CD4-positive, CD25-positive, alpha-beta regulatory T cell (primary cell): ENCODE measurements around the gene OSBPL3. TPM values are rescaled to one million over a fixed set of nuclear protein-coding genes. Genes with fewer than 3 reads are reported as not detected.

ENCODE experiments used
- ATAC-seq, 2 donors: fragments of 150-1000 bp; cut with Tn5 transposase; one replicate each; pipeline ENCODE4 v1.10.0; 2021; ENCODE audit warnings: low read depth in 2 of 2, moderate number of reproducible peaks in 2 of 2, moderate library complexity in 1 of 2
- DNase-seq, 3 donors: peaks; one replicate each; pipeline versions ENCODE4 v3.0.0 to v3.0.0-alpha.2; 2012 to 2022; ENCODE audit warnings: mixed read lengths in 1 of 3
- H3K27ac ChIP-seq: one replicate; pipeline ENCODE4 v1.7.0; 2013; ENCODE audit warnings: mild to moderate bottlenecking, low read length; ENCODE audit not compliant: insufficient read depth, poor library complexity, severe bottlenecking
- H3K27me3 ChIP-seq: one replicate; pipeline ENCODE4 v1.7.0; 2013; ENCODE audit warnings: low read length; ENCODE audit not compliant: control insufficient read depth, insufficient read depth
- H3K36me3 ChIP-seq: one replicate; pipeline ENCODE4 v1.7.0; 2013; ENCODE audit warnings: mild to moderate bottlenecking, low read length, moderate library complexity; ENCODE audit not compliant: control insufficient read depth, insufficient read depth
- H3K4me1 ChIP-seq: 2 replicates; pipeline ENCODE4 v1.7.0; 2013; ENCODE audit warnings: mild to moderate bottlenecking, low read length; ENCODE audit not compliant: insufficient read depth, control insufficient read depth, poor library complexity, severe bottlenecking
- H3K4me3 ChIP-seq: one replicate; pipeline ENCODE4 v1.7.0; 2013; ENCODE audit warnings: low read depth, mild to moderate bottlenecking, low read length, moderate library complexity
- H3K9me3 ChIP-seq, 2 experiments: 1 replicate in 1 of 2; 2 replicates in 1 of 2; pipeline ENCODE4 v1.7.0; 2013; ENCODE audit warnings: low read length in 2 of 2, mild to moderate bottlenecking in 1 of 2, moderate library complexity in 1 of 2; ENCODE audit not compliant: control insufficient read depth in 2 of 2
- H3K27ac Mint-ChIP-seq, 3 donors: one replicate each; pipeline ENCODE4 v1.8.0; 2020 to 2022; ENCODE audit warnings: mild to moderate bottlenecking in 3 of 3, mixed read lengths in 3 of 3, moderate library complexity in 2 of 3
- H3K27me3 Mint-ChIP-seq: one replicate; pipeline ENCODE4 v1.8.0; 2022; ENCODE audit warnings: mild to moderate bottlenecking, mixed read lengths
- H3K36me3 Mint-ChIP-seq: one replicate; pipeline ENCODE4 v1.8.0; 2020; ENCODE audit warnings: mixed read lengths
- H3K4me1 Mint-ChIP-seq, 4 donors: one replicate each; pipeline ENCODE4 v1.8.0; 2020 to 2022; ENCODE audit warnings: mixed read lengths in 4 of 4, mild to moderate bottlenecking in 1 of 4
- H3K4me3 Mint-ChIP-seq, 4 donors: one replicate each; pipeline ENCODE4 v1.8.0; 2020 to 2022; ENCODE audit warnings: mild to moderate bottlenecking in 4 of 4, mixed read lengths in 4 of 4, moderate library complexity in 3 of 4
- H3K9me3 Mint-ChIP-seq, 7 donors: one replicate each; pipeline ENCODE4 v1.8.0; 2020 to 2022; ENCODE audit warnings: mixed read lengths in 7 of 7, mild to moderate bottlenecking in 3 of 7, moderate library complexity in 2 of 7
- polyA plus RNA-seq, 4 donors: library from polyadenylated mRNA; unstranded; fragments of 300-500 nt; fragmentation: Illumina TruSeq; gene quantifications; one replicate each; pipeline ENCODE4 v1.2.3, GENCODE V29; 2021
- total RNA-seq: library from RNA; stranded (reverse); gene quantifications from one replicate; pipeline ENCODE4 v1.2.3, GENCODE V29; 2022

Gene OSBPL3
- total and polyA plus RNA-seq, 5 donors from 2014 or later: 9.1 to 43.0 (median 14.3) TPM

DNA sequence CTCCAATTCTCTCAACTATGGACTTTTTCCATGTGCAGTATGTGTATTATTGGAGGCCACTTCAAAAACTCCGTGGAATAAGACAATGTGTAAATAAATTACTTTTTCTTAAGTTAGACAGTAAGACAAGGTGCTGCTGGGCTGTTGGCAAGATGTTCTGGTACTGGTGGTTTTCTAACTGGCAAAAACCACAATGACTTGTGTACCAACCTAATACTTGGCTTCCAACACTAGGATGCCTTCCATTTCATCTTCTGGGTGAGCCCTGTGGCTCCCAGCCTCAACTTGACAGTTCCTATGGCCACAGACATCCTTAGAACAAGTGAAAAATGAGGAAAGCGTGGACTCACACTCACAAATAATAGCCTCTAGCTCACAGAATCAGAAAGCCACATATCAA lies 77.0 kb downstream of the OSBPL3 start:
- no peak overlapping the region for H3K4me3 Mint-ChIP-seq
- H3K36me3 ChIP-seq: no peaks in the 10 kb centered on the region

DNA sequence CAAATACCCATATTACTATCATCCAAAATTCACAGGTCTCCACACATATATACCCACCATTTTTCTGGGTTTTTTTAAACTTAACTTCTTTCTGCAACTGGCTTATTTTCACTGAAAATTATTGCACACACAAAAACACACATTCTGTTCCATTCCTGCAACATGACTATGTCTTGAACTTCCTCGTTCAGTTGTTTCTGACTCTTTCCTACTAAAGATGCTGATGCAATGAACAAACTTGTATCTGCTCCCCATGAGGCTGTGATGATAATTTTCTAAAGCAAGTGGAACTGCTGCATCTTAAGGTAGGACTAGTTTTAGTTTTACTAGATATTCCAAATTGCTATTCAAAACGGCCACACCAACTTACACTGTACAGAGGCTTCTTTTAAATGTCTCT lies 77.7 kb downstream of the OSBPL3 start:
- DNase-seq: no peak
- Mint-ChIP-seq H3K27me3 (no peaks in the 10 kb centered on the region), H3K4me1 (peaks cover 22 to 57% (median 50%) of the 10 kb centered on the region in 4 donors), H3K4me3 (peak overlapping the region in 1 of 4 donors; percentile 37), H3K9me3 (no peaks in the 10 kb centered on the region), H3K36me3 (no peaks in the 10 kb centered on the region), H3K27ac (no peak overlapping the region)
- Histone ChIP-seq H3K36me3 (no peaks in the 10 kb centered on the region), H3K4me1 (peaks cover 45% of the 10 kb centered on the region), H3K27me3 (no peaks in the 10 kb centered on the region), H3K9me3 (no peaks in the 10 kb centered on the region), H3K4me3 (no peak overlapping the region), H3K27ac (no peak overlapping the region)
- ATAC-seq: no peak

More for the DNA sequence above, 77.0 kb downstream of the OSBPL3 start:
- ATAC-seq: no peak
- Histone ChIP-seq H3K27me3 (no peaks in the 10 kb centered on the region), H3K4me3 (no peak overlapping the region), H3K9me3 (no peaks in the 10 kb centered on the region), H3K27ac (no peak overlapping the region), H3K4me1 (peaks cover 52% of the 10 kb centered on the region)
- Mint-ChIP-seq H3K27me3 (no peaks in the 10 kb centered on the region), H3K27ac (no peak overlapping the region), H3K36me3 (no peaks in the 10 kb centered on the region), H3K4me1 (peaks cover 22 to 57% (median 50%) of the 10 kb centered on the region in 4 donors), H3K9me3 (no peaks in the 10 kb centered on the region)
- no peak for DNase-seq

DNA sequence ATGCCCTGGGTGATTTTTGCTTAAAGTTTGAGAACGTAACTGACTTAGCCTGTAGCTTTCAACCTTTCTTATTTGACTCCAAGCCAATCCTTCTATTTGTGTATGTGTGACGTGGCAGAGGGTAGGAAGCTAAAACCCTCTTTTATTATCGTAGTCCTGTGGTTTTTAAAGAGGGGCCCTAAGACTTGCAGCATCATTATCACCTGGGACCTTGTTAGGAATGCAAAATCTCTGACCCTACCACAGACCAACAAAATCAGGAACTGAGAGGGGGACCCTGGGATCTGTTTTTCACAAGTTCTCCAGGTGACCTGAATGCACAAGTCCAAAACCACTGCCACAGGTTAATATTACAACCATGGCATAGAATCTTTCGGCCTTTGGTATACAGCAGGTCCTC lies 80.1 kb downstream of the OSBPL3 start:
- no peaks in the 10 kb centered on the region for H3K9me3 Mint-ChIP-seq
- Histone ChIP-seq H3K27me3 (no peaks in the 10 kb centered on the region), H3K36me3 (no peaks in the 10 kb centered on the region), H3K9me3 (no peaks in the 10 kb centered on the region), H3K4me3 (no peak overlapping the region), H3K4me1 (peaks cover 30% of the 10 kb centered on the region), H3K27ac (no peak overlapping the region)
- peak overlapping the region in 2 of 3 donors; percentile 46 to 72 for H3K27ac Mint-ChIP-seq
- no peak for DNase-seq
- no peak for ATAC-seq
- no peaks in the 10 kb centered on the region for H3K27me3 Mint-ChIP-seq
- H3K36me3 Mint-ChIP-seq: no peaks in the 10 kb centered on the region
- peaks cover 25 to 72% (median 55%) of the 10 kb centered on the region in 4 donors for H3K4me1 Mint-ChIP-seq
- no peak overlapping the region for H3K4me3 Mint-ChIP-seq

DNA sequence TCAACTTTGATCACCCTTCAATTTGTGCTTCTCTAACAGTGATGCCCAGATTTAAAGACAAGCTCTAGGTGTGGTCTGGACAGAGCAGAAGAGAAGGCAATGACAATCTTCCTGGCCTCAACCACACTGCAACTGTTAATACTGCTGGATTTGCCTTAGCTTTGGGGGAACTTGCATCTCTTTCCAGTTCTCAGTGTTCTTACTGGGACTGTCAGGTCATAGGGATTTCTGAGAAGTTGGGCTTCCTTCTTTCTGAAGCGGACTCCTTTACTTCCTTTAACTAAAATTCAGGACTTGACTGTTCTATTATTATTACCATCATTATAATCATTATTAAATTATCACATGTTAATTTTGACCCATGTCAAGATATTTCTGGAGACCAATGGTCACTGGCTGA lies 80.8 kb downstream of the OSBPL3 start:
- no peaks in the 10 kb centered on the region for H3K36me3 Mint-ChIP-seq
- no peaks in the 10 kb centered on the region for H3K9me3 Mint-ChIP-seq
- Histone ChIP-seq H3K36me3 (no peaks in the 10 kb centered on the region), H3K9me3 (no peaks in the 10 kb centered on the region), H3K27ac (no peak overlapping the region), H3K27me3 (no peaks in the 10 kb centered on the region), H3K4me1 (peaks cover 28% of the 10 kb centered on the region), H3K4me3 (no peak overlapping the region)
- H3K4me3 Mint-ChIP-seq: peak overlapping the region in 2 of 4 donors; percentile 7 to 21
- peak overlapping the region; percentile 2 to 88 (median 14) for H3K27ac Mint-ChIP-seq
- no peak for ATAC-seq
- H3K27me3 Mint-ChIP-seq: no peaks in the 10 kb centered on the region
- DNase-seq: no peak
- H3K4me1 Mint-ChIP-seq: peaks cover 32 to 76% (median 60%) of the 10 kb centered on the region in 4 donors

DNA sequence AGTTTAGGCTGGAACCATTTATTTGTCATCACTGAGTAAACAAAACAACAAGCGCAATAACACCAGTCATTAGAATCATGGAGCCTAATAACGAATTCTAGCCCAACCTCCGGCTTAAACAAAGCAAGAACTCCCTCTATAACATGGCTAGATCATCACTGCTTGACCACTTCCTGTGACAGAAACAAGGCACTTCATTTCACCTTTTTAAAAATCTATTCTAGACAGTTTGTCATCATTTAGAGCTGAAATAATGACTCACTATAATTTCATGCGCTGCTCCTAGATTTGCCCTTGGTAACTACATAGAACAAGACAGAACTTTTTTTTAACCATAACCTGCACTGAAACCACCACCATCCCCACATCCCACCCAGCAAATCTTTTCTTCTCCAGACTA lies 81.3 kb downstream of the OSBPL3 start:
- Histone ChIP-seq H3K4me1 (peaks cover 28% of the 10 kb centered on the region), H3K27ac (no peak overlapping the region), H3K36me3 (no peaks in the 10 kb centered on the region), H3K9me3 (no peaks in the 10 kb centered on the region), H3K4me3 (peak overlapping the region; percentile 33), H3K27me3 (no peaks in the 10 kb centered on the region)
- H3K36me3 Mint-ChIP-seq: no peaks in the 10 kb centered on the region
- peak overlapping the region; percentile 2 to 88 (median 14) for H3K27ac Mint-ChIP-seq
- ATAC-seq (peak; percentile 61 to 77), DNase-seq (peak in 1 of 3 donors; percentile 63)
- peak overlapping the region in 3 of 4 donors; percentile 1 to 21 (median 7) for H3K4me3 Mint-ChIP-seq
- H3K9me3 Mint-ChIP-seq: no peaks in the 10 kb centered on the region
- peaks cover 36 to 79% (median 63%) of the 10 kb centered on the region in 4 donors for H3K4me1 Mint-ChIP-seq
- H3K27me3 Mint-ChIP-seq: no peaks in the 10 kb centered on the region

DNA sequence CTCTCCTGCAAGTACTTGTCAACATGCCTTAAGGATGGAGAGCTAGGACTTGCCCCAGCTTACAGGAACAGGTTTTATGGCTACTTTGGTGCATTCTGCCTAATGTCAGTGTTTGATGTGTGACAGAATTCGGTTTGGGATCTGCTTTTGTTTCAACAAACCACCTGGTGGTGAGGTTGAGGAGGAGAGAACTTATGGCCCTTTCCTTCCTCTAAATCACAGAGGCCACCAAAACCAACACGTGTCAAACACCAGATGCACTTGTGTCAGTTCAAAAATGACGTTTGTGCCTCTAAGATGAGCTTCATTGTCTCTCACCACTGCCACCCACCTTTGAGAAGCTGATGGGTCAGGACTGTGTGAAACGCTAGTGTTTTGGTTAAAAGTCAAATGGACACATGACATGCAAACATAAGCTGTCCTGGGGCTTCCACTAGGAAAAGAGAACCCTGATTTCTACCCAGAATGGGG lies 83.9 kb downstream of the OSBPL3 start:
- Mint-ChIP-seq H3K9me3 (no peaks in the 10 kb centered on the region), H3K27ac (peak overlapping the region in 2 of 3 donors; percentile 25 to 56), H3K4me3 (no peak overlapping the region), H3K4me1 (peaks cover 30 to 66% (median 49%) of the 10 kb centered on the region in 4 donors), H3K36me3 (peaks cover 3% of the 10 kb centered on the region), H3K27me3 (no peaks in the 10 kb centered on the region)
- Histone ChIP-seq H3K27me3 (no peaks in the 10 kb centered on the region), H3K27ac (peak overlapping the region; percentile 2), H3K9me3 (no peaks in the 10 kb centered on the region), H3K36me3 (no peaks in the 10 kb centered on the region), H3K4me3 (no peak overlapping the region), H3K4me1 (peaks cover 28% of the 10 kb centered on the region)
- ATAC-seq (peak in 1 of 2 donors; percentile 7), DNase-seq (peak in 1 of 3 donors; percentile 52)

DNA sequence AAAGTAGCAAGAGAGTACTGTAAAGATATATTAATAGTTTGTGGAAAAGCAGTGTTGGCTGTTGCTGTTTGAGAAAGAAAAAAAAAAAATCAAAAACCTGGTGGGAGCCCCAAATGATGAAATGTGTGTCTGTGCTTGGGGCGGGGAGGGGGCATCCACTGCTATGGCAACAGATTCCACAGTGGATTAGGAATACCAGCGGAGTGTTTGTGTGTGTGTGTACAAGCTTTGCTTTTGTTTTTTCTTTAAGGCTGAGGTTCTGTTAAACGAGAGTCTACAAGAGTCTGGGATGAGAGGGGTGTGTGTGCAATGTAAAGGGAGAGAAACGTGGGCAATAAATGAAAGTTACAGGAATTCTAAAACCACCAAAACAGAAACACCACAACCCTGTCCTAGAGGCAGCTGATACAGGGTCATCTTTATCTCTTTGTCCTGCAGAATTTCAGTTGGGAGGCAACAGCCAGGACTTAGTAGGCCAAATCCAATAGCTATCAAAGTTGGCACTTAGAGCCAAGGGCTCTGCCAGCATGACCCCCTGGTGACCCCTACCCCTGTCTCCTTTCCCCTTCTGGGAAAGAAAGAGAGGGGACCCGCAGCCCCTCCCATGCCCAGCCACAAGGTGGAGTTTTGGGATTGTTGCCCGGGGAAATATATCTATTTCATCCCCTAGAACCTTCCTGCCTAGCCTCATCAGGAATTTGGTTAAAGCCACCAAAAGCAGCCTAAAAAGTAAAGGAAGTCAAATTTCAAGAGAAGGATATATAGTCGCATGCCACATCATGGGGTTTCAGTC lies 85.4 kb downstream of the OSBPL3 start:
- H3K4me1 Mint-ChIP-seq: peaks cover 32 to 57% (median 42%) of the 10 kb centered on the region in 4 donors
- Histone ChIP-seq H3K9me3 (no peaks in the 10 kb centered on the region), H3K27ac (no peak overlapping the region), H3K4me3 (no peak overlapping the region), H3K27me3 (no peaks in the 10 kb centered on the region), H3K4me1 (peaks cover 19% of the 10 kb centered on the region), H3K36me3 (peaks cover 5% of the 10 kb centered on the region)
- ATAC-seq (no peak), DNase-seq (no peak)
- H3K36me3 Mint-ChIP-seq: peaks cover 15% of the 10 kb centered on the region
- no peak overlapping the region for H3K4me3 Mint-ChIP-seq
- peak overlapping the region in 2 of 3 donors; percentile 14 to 78 for H3K27ac Mint-ChIP-seq
- no peaks in the 10 kb centered on the region for H3K27me3 Mint-ChIP-seq
- no peaks in the 10 kb centered on the region for H3K9me3 Mint-ChIP-seq
